GM19452 (cell line): ENCODE results near the gene TRIM65.
"Not testable (repeated sequence)": the region's sequence is repeated elsewhere in the genome, so short reads cannot be mapped to it uniquely, and the experiment has no call there.

Experiments
- ATAC-seq: cut with Tn5 transposase; IDR thresholded peaks from one replicate; pipeline ENCODE4 v1.9.1; 2021; ENCODE audit not compliant: unreplicated experiment

Gene TRIM65

DNA sequence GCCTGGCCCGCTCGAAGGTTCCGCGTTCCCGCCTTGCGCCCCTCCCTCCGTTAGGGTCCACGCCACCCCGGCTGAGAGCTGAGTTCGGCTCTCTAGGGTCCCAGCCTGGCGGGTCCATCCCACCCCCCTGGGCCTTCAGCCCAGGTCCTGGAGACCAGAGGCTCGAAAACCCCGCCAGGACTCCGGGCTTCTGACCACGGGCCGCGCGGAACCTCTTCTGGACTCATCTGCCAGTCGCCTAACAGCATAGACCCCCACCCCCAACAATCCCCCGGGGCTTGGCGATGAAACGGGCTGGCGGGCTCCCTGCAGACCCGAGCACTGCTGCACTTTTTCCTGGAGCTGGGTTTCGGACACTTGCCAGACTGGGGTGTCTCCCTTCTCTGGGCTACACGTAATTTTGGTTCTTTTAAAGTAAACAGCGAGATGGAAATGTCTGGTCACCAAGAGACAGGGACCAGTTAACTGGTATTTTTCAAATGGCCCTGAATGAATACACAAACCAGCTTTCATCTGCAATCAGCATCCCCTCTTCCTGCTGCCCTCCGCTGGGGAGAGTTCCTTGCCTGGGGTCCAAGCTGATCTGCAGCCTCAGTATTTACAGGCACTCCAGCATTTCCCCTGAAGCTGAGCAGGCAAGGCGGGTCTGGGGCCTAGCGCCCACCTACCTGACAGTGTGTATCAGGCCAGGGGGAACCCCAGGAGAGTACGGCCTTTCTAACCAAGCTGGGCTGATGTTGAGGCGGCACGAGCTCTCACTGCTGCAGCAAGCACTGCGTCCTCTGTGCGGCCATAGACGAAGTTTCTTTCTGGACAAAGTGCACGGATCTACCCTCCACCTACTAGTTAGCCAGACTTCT, 639 bp upstream of the TRIM65 start:
- no peak for ATAC-seq

DNA sequence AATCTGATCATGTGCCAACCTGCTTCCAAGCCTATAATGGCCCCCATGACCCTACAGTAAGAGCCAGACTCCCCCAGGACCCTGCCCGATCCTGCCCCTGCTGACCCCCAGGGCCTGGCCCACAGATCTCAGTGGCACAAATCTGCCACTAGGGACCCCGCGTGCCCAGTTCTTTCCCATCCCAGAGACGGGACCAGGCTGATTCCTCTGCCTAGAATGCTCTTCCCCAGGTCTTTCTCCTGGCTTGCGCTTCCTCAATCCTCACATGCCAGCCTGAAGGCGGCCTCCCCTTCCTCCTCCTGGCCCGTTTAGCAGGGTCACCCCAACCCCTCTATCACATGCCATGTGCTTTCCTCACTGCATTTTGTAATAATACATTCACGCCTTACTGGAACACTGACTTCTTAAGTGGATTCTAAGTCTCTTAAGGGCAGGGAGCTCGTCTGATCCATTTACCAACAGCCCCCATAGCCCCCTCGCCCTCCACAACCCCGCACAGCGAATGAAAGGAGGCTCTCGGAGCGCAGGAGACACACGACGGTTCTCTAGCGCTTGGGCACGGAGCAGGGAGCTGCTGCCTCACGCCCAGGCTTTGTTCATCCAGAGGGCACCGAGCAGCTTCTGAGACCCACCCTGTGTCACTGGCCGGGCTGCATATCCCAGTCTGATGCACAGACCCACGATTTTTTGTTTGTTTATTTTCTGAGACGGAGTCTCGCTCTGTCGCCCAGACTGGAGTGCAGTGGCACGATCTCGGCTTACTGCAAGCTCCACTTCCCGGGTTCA, 1.2 kb downstream of the TRIM65 start:
- no peak for ATAC-seq

DNA sequence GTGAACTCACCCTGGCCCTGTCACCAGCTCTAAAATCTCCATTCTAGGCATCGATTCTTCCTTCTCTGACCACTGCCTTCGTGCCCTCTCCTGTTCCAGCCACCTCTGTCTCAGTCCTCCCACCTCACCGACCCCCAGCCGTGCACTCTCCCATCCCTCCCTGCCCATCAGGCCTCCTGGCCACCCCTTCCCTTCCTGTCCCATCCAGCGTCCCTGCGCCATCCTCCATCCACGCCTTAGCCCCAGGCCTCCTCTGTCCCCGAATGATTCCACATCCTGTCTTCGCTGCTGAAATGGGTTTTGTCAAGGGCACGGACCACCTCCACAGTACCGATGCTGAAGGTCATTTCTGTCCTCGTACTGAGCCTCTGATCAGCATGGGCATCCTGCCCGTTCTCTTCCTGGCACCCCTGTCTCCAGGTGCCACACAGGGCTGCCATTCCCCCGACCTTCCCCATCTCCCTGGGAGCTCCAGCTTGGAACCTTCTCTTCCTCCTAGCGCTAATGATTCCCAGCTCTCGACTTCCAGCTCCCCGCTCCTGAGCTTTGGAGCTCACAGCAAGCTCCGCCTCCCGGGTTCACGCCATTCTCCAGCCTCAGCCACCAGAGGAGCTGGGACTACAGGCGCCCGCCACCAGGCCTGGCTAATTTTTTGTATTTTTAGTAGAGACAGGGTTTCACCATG, 2.6 kb downstream of the TRIM65 start:
- ATAC-seq, result no peak

DNA sequence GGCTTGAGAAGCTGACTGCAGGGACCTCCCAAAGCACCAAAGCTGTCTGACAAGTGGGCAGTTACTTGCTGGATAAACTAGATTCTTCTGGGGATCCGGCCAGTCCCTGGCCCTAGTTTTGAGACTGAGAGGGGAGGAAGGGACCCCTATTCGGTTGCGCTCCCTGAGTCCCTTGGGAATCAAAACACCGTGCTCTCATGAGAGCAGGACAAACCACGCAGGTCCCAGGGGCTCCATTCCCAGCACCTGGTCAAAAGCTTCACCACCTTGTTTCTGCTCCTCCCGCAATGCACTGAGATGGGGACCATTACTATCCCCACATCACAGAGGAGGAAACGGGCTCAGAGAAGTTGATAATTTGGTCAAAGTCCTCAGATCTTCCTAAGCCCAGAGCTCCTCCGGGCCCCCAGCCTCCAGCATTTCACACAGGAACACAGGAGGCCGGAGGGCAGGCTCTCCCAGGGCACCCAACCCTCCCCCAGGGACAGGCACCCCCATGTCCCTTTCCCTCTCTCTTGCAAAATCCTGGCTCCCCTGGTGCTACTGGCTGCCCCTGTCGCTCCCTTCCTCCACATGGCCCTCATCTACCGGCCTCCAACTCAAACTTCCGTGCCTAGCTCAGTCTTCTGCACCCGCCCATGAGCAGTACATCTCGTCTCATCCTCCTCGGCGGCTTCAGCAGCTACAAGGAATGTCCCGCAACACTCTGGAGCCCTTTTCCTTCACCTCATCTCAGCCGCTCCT, 3.3 kb downstream of the TRIM65 start:
- no peak for ATAC-seq

DNA sequence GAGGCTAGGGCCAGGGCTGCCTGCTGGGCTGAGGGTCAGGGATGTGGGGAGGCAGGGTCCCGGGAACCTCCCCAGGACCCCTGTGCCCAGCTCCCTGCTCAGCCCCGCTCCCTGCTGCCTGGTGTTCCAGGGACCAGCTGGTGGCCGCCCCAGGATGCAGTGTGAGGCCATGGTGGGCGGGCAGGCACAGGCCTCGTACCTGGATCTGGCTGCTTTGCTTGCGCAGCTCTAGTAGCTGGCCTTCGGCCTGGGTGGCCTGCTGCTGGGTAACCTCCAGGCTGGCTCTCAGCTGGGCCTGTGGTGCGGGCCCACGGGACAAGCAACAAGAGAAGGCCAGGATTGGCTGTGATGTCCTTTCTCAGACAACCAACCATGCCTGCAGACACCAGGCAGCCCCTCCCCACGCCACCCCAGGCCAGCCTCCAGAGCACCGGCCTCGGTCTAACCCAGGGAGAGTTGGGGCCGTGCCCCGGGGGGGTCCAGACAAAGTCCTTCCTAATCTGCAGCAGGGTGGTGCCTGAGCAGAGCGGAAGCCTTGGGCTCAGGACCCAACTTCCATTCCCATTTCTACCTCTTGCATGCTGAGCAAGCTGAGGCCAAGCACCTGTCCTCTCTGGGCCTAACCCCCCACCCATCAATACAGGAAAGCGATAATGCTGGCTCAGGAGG, 4.1 kb downstream of the TRIM65 start:
- ATAC-seq, result no peak

DNA sequence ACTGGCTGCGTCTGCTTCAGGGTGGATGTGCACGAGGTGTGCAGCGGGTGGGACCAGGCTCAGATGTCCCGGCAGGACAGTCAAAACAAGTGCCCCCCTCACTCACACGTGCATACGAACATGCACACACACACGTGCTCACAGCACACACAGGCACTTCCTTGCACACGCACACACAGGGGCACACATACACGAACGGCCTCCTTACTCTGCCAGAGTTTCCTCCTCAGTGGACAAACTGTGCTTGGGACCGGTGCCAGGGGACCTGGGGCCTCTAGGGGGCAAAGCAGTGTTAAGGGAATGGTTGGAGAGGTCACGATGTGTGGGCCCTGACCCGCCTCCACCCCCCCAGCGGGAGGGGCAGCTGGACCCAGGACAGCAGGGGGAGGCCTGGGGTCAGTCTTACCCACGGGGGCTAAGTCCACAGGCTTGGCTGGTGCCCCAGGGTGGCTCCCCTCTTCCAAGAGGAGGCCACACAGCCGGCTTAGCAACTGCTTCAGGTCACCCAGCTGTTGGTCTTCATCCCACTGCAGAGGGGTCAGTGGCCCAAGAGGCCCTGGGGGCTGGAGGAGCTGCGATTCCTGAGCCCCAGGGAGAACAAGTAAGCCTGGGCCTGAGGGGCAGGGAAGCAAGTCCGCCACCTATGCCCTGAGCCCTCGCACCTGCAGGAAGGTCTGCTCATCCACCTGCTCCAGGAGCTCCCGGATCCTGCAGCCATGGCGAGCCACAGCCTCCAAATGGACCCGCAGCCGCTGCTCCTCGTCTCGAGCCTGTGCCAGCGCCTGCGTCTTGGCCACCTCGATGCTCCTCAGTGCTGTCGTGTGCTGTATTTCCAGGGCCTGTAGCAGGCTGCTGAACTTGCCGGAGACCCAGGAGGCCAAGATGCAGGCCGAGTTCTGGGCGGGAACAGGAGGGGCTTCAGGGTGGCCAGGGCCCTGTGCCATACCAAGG, 4.9 kb downstream of the TRIM65 start:
- ATAC-seq, result no peak

DNA sequence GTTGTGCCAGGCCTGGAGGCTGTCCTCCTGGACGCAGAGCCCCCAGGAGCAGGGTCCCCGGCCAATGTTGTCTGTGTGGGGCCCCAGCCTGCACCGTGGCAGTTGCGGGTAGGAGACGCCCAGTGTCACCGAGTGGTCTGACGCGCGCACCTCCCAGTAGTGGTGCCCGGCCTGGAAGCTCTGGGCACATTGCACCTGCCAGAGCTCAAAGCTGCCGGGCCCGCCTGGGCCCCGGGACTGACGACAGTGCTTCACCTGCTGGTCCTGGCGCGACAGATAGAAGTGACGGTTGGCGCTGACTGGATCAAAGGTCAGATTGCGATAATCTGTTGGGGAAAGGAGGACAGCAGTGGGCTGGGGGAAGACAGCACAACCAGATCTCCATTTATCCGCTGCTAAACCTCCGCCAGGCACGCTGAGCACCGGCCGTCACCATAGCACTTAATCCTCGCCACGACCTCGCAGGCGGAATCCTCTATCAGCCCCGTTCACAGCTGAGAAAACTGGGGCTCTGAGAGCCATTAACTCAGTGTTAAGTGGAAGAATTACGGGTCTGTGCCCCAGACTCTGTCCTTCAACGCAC, 5.6 kb downstream of the TRIM65 start:
- ATAC-seq, result no peak

DNA sequence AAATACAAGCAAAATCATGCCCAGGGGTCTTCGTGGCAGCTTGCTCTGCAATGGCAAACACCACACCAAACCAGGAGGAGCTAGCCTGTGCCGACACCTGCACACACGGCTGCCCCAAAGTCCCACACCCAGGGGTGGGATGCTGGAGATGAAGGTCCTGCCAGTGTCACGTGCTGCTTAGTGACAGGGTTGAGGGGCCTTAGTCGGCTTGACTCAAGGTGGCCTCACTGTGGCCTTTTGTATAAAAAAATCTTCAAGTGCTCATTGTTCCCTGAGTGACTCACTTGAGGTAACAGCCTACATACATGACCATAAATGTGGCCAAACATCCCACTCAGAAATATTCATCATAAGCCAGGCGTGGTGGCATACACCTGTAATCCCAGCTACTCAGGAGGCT, 7.3 kb downstream of the TRIM65 start:
- no peak for ATAC-seq

DNA sequence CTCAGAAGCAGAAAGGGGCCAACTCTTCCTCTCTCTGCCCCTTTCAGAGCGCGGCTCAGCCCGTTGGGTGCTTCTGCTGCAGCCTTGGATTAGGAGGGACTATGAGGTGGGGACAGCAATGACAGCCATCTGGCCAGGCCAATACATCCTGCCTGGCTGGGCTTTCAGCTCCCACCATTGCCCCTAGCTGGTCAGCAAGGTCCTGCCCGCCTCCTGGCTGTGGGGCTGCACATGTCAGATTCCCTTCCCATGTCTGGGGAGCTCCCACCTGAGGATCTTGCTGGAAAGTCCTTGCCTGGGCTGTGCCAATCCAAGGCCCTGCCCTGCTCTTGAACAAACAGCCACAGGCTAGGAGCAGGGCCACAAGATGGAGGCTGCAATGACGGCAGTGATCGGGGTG, 8.3 kb downstream of the TRIM65 start:
- no peak for ATAC-seq

DNA sequence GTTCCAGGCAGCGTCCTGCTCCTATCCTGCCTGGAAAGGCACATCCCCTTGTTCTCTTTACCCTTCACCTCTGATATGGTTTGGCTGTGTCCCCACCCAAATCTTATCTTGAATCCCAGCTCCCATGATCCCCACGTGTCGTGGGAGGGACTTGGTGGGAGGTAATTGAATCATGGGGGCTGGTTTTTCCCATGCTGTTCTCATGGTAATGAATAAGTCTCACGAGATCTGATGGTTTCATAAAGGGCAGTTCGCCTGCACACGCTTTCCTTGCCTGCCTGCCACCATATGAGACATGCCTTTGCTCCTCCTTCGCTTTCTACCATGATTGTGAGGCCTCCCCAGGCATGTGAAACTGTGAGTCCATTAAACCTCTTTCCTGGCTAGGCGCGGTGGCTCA, 10.9 kb downstream of the TRIM65 start:
- not testable (repeated sequence) for ATAC-seq

DNA sequence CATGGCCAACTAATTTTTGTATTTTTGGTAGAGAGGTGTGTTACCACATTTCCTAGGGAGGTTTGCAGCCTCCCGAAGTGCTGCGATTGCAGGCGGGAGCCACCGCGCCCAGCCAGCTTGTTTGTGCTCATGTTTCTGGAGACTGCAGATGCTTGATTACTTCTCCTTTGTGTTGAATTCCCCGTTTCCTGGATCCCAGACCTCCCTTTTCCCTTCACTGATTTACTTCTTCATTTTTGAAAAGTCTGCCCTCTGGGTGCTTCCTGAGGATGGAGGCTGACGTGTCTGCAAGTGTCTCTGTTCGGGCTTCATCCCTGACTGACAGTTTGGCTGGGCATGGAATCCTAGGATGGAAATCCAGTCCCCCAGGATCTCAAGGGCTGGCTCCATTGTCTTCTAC, 11.3 kb downstream of the TRIM65 start:
- no peak for ATAC-seq

DNA sequence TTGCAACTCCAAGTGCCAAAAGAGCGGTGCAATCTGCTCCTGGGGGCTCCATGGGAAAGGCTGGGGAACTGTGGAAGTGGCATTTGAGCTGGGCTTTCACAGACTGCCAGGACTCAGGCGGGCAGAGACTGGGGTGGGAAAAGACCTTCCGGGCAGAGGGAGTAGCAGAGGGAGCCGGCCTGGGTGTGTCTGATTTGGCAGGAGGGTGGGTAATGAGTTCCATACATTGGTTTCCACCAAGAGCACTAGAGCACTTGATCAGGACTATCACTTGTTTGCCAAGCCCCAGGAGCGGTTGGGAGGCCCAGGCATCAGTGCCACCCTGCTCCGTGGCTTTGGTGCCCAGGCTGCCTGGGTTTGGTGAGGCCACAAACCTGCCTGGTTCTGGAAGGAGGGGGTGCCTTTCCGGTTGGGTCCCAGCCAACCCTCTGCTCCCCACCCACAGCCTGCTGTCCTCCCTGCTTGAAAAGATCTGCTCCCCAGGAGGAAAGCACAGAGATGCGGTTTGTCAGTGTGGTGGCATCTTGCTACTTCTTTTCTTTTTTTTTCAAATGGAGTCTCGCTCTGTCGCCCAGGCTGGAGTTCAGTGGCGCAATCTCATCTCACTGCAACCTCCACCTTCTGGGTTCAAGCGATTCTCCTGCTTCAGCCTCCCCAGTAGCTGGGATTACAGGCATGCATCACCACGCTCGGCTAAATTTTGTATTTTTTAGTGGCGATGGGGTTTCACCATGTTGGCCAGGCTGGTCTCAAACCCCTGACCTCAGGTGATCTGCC, 14.9 kb downstream of the TRIM65 start:
- no peak for ATAC-seq

DNA sequence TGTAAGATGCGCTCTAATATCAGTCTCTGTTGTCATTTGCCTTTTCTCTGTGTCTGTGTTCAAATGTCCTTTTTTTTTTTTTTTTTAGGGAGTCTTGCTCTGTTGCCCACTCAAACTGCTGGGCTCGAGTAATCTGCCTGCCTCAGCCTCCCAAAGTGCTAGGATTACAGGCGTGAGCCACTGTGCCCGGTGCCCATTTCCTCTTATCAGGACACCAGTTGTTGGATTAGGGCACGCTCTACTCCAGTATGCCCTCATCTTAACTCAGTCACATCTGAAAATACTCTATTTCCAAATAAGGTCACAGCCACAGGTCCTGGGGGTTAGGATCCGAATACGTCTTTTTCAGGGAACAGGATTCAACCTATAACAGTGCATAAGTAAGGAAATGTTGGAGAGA, 16.5 kb downstream of the TRIM65 start:
- no peak for ATAC-seq

DNA sequence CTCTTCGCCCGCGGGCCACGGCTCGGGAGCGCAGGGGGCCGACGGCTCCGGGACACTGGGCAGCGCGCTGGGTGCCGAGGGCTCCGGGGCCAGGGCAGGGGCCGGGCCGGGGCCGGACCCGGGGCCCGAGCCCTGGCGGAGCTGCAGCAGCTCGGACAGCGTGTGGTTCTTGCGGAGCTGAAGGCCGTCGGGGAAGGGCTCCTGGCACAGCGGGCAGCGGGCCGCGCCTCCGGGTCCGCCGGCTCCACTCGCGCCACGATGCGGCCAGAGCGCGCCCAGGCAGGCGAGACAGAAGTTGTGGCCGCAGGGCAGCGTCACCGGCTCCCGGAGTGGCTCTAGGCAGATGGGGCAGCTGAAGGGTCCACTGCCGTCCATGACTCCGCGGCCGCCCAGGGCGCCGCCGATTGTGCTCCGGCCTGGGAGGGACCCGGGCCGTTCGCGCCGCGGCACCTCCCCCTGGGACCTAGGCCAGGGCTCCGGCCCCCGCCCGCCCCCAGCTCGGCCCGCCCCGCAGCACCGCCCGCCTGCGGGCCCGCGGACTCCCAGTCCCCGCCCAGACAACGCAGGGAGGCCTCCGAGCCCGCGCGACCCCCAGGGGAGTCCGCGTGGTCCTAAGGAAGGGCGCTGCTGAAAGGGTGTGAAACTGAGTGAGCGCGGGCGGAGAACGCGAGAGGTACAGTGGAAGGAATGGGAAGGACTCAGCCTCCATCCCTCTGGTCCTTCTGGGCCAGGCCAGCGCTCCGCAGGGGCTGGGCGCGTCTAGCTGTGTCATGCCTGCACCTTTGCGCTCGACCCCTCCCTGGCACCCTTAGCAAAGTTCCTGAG, 18.4 kb downstream of the TRIM65 start, which contains the start of gene TRIM47:
Gene TRIM47, minus strand, starts transcription at position 408 of the 825 bp plus-strand sequence. Its CDS starts 33 bp downstream, at position 375.
- ATAC-seq, result no peak

DNA sequence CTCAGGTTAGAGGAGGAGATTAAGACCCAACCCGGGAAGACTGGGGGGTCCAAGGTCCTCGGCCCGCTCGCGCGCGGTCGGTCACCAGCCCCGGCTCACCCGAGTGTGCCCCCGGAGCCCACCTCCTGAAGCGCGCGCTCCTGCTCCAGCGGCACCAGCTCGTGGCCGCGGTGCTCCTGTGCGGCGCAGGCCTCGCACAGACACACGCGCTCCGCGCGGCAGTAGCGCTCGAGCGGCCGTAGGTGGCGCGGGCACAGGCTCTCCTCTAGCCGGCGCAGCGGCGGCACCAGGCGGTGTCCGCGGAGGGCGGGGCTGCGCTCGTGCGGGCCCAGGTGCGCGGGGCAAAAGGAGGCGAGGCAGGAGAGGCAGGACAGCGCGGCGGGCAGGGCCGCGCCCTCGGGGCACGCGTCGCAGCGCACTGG, 19.0 kb downstream of the TRIM65 start:
- ATAC-seq, result no peak

DNA sequence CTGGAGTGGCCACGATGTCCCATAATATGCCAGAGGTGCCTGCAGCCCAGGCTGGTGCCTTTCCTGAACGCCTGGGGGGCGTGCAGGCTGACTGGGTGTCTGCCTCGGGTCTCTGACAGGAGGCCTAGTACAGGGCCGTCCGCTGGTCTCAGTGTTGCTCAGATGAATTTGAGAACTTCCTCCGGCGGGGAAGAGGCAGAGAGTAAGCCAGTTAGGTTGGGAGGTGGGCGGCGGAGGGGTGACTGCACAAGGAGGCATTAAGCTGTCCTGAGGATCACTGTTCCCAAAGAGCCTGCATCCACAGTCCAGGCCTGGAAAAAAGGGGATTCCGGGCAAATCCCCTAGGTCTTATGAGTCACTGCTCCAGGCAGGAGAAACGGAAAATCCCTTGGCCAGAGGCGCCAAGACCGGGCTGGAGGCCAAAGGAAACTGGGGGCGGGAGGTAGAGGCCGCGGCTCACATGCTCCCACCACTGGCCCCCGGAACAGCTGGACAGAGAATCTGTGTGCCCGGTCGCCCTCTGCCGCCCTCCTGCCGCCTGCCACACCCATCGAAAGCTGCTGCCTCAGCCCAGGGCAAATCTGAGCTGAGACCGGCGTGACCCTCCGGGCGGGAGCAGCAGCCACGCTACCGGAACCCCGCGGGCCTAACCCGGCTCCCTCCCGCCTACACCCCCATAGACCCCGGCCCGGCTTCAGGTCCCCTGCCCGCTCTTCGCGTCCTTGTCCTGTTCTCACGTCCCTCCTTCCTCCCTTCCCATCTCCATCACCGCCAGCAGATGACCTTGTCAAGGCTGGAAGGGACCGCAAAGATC, 19.6 kb downstream of the TRIM65 start:
- ATAC-seq, result no peak
